GM18861 (cell line): ENCODE data around the gene SFMBT2.

Experiments
- ATAC-seq: cut with Tn5 transposase; IDR thresholded peaks from one replicate; pipeline ENCODE4 v1.9.1; 2021; ENCODE audit not compliant: unreplicated experiment

SFMBT2 gene

GRCh38 chr10:7370511-7370910, 40.3 kb downstream of the SFMBT2 start:
- ATAC-seq: no peak

GRCh38 chr10:7365027-7365745, 45.6 kb downstream of the SFMBT2 start:
- ATAC-seq: no peak

- no peak for ATAC-seq
These were observed 46.4 kb downstream of the SFMBT2 start for GRCh38 chr10:7364474-7364873.

GRCh38 chr10:7363700-7364099, 47.1 kb downstream of the SFMBT2 start:
- ATAC-seq: no peak

GRCh38 chr10:7362471-7362870, 48.4 kb downstream of the SFMBT2 start:
- ATAC-seq: no peak

GRCh38 chr10:7361316-7361715, 49.5 kb downstream of the SFMBT2 start:
- no peak for ATAC-seq

GRCh38 chr10:7359954-7360353, 50.9 kb downstream of the SFMBT2 start:
- ATAC-seq: no peak

- no peak for ATAC-seq
These were observed 51.5 kb downstream of the SFMBT2 start for GRCh38 chr10:7359356-7359755.

- ATAC-seq: no peak
These were observed 53.6 kb downstream of the SFMBT2 start for GRCh38 chr10:7357193-7357592.

GRCh38 chr10:7354330-7355047, 56.3 kb downstream of the SFMBT2 start:
- no peak for ATAC-seq

- no peak for ATAC-seq
These were observed 58.9 kb downstream of the SFMBT2 start for GRCh38 chr10:7351894-7352293.

- no peak for ATAC-seq
These were observed 60.2 kb downstream of the SFMBT2 start for GRCh38 chr10:7350541-7351195.

GRCh38 chr10:7345717-7346116, 65.1 kb downstream of the SFMBT2 start:
- ATAC-seq: no peak

- ATAC-seq: no peak
These were observed 67.8 kb downstream of the SFMBT2 start for GRCh38 chr10:7343040-7343439.

- ATAC-seq: no peak
These were observed 70.5 kb downstream of the SFMBT2 start for GRCh38 chr10:7340179-7340874.

GRCh38 chr10:7339510-7339909, 71.3 kb downstream of the SFMBT2 start:
- ATAC-seq: no peak

- no peak for ATAC-seq
These were observed 72.4 kb downstream of the SFMBT2 start for GRCh38 chr10:7338469-7338868.

GRCh38 chr10:7337431-7338171, 73.2 kb downstream of the SFMBT2 start:
- ATAC-seq: no peak

- no peak for ATAC-seq
These were observed 74.9 kb downstream of the SFMBT2 start for GRCh38 chr10:7335977-7336376.

- no peak for ATAC-seq
These were observed 76.2 kb downstream of the SFMBT2 start for GRCh38 chr10:7334642-7334964.
